Prostate gland (tissue), 2 donors: ENCODE data around the gene TCF4.

Source experiments
- CTCF ChIP-seq, 4 experiments: fragments of 200-600 bp in 2 of 4; fragments of 450-650 bp in 2 of 4; sonication (generic) in 2 of 4; IDR thresholded peaks; 1 replicate in 3 of 4; 2 replicates in 1 of 4; pipeline ENCODE4 v1.5.1; 2016 to 2019; ENCODE audit warnings: antibody characterized with exemption in 4 of 4, mild to moderate bottlenecking in 2 of 4, moderate library complexity in 2 of 4
- POLR2A ChIP-seq: fragments of 450-650 bp; IDR thresholded peaks from one replicate; pipeline ENCODE4 v1.6.1; 2016; ENCODE audit warnings: antibody characterized with exemption, mild to moderate bottlenecking
- POLR2AphosphoS5 ChIP-seq: sonication (generic); formaldehyde crosslinking; IDR thresholded peaks from one replicate; pipeline ENCODE4 v1.6.1; 2017; ENCODE audit warnings: antibody characterized with exemption

- no peak for TF ChIP-seq CTCF (IDR thresholded peaks at IDR 0.05)
- TF ChIP-seq POLR2A: no peak
- TF ChIP-seq POLR2AphosphoS5: no peak
Observed at GRCh38 chr18:55265130-55265675, 322.8 kb downstream of the TCF4 start.
